ENCODE results near the gene PRDM13. TPM values are rescaled to one million over a fixed set of nuclear protein-coding genes. Genes with fewer than 3 reads are reported as not detected.

PRDM13 gene
- polyA plus RNA-seq, 1 experiment, result not detected

GRCh38 chr6:99611148-99611547 lies 4.5 kb downstream of the PRDM13 start:
- POLR2A ChIA-PET, result interaction anchor here (0.6 kb wide), 1 partner anchor 155 kb away, joined by 11 read pairs; no protein-coding TSS in a partner anchor
- Histone ChIP-seq H3K27me3 (ENCODE audit: control insufficient read depth, insufficient read depth, low read length) (peaks cover 93% of the 10 kb centered on the region), H3K4me3 (ENCODE audit: low read depth, low read length) (no peak overlapping the region), H3K27ac (ENCODE audit: low read depth, low read length) (no peak overlapping the region), H3K9me3 (ENCODE audit: control insufficient read depth, insufficient read depth, low read length) (peaks cover 6% of the 10 kb centered on the region; the same call in 1 of the 2 replicates)
- DNase-seq (ENCODE audit: low read depth, low spot score), result no peak
- CTCF ChIA-PET, result interaction anchor here (1.4 kb wide), 1 partner anchor 135 kb away, joined by 4 read pairs; no protein-coding TSS in a partner anchor
- TF ChIP-seq CTCF (IDR thresholded peaks at IDR 0.05; ENCODE audit: low read depth, low read length), result no peak

GRCh38 chr6:99612551-99613408 lies 6.1 kb downstream of the PRDM13 start:
- ChIA-PET POLR2A (interaction anchor here (1.1 kb wide), 1 partner anchor 44 kb away, joined by 3 read pairs; the partner anchor contains the start of gene CCNC), CTCF (interaction anchor here (0.6 to 1.1 kb wide), 9 partner anchors 12 to 1122 kb away, joined by 3 to 5 read pairs (median 3); no protein-coding TSS in a partner anchor)
- TF ChIP-seq CTCF (IDR thresholded peaks at IDR 0.05; ENCODE audit: low read depth, low read length), result no peak
- no peak for DNase-seq (ENCODE audit: low read depth, low spot score)
- Histone ChIP-seq H3K9me3 (ENCODE audit: control insufficient read depth, insufficient read depth, low read length) (peaks cover 6% of the 10 kb centered on the region; the same call in 1 of the 2 replicates), H3K27ac (ENCODE audit: low read depth, low read length) (no peak overlapping the region), H3K4me3 (ENCODE audit: low read depth, low read length) (peak overlapping the region; percentile 31; the same call in 1 of the 2 replicates), H3K27me3 (ENCODE audit: control insufficient read depth, insufficient read depth, low read length) (peaks cover 93% of the 10 kb centered on the region)

GRCh38 chr6:99613409-99613704 lies 6.7 kb downstream of the PRDM13 start:
- ChIA-PET POLR2A (no interaction called here), CTCF (interaction anchor here (0.6 to 0.9 kb wide), 8 partner anchors 12 to 1121 kb away, joined by 3 to 5 read pairs (median 3); no protein-coding TSS in a partner anchor)
- Histone ChIP-seq H3K9me3 (ENCODE audit: control insufficient read depth, insufficient read depth, low read length) (peaks cover 7% of the 10 kb centered on the region), H3K27me3 (ENCODE audit: control insufficient read depth, insufficient read depth, low read length) (peaks cover 93% of the 10 kb centered on the region), H3K4me3 (ENCODE audit: low read depth, low read length) (peak overlapping the region; percentile 31; the same call in 1 of the 2 replicates), H3K27ac (ENCODE audit: low read depth, low read length) (no peak overlapping the region)
- DNase-seq (ENCODE audit: low read depth, low spot score), result no peak
- peak; percentile 51; the same call in 1 of the 2 replicates for TF ChIP-seq CTCF (IDR thresholded peaks at IDR 0.05; ENCODE audit: low read depth, low read length)

GRCh38 chr6:99613705-99614429 lies 7.2 kb downstream of the PRDM13 start:
- peak overlapping the region; percentile 27; the same call in 1 of the 2 replicates for H3K4me3 ChIP-seq (ENCODE audit: low read depth, low read length)
- POLR2A ChIA-PET, result no interaction called here
- H3K27ac ChIP-seq (ENCODE audit: low read depth, low read length), result no peak overlapping the region
- peaks cover 93% of the 10 kb centered on the region for H3K27me3 ChIP-seq (ENCODE audit: control insufficient read depth, insufficient read depth, low read length)
- DNase-seq (ENCODE audit: low read depth, low spot score), result no peak
- TF ChIP-seq CTCF (IDR thresholded peaks at IDR 0.05; ENCODE audit: low read depth, low read length), result no peak
- peaks cover 12% of the 10 kb centered on the region for H3K9me3 ChIP-seq (ENCODE audit: control insufficient read depth, insufficient read depth, low read length)
- CTCF ChIA-PET, result interaction anchor here (0.8 to 0.9 kb wide), 3 partner anchors 13 to 534 kb away, joined by 3 to 5 read pairs (median 4); no protein-coding TSS in a partner anchor

Measured in AG04450 (cell line).